ENCODE measurements around the gene NAP1L4.

Gene NAP1L4

DNA sequence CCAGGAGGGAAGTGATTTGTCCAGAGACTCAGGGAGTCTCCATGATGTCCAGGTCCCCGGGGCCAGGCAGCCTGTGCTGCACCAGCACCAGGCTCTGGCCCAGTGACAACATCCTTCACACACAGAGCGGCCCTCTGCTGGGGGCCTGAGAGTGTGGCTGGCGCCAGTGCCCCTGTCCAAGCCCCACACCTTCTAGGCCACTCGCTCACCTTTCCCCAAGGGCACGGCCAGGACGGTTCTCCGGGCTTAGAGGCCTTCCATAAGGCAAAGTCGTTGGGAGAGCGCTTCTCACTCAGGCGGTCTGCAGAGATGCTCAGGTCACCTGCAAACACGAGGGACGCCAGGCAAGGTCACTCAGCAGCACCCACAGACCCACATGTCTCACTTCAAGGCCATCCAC, 27.9 kb upstream of the NAP1L4 start:
- no peak for DNase-seq (ENCODE audit: low read depth)
- H3K4me3 ChIP-seq (ENCODE audit: low read length) = no peak overlapping the region
- TF ChIP-seq, protein P1, sequence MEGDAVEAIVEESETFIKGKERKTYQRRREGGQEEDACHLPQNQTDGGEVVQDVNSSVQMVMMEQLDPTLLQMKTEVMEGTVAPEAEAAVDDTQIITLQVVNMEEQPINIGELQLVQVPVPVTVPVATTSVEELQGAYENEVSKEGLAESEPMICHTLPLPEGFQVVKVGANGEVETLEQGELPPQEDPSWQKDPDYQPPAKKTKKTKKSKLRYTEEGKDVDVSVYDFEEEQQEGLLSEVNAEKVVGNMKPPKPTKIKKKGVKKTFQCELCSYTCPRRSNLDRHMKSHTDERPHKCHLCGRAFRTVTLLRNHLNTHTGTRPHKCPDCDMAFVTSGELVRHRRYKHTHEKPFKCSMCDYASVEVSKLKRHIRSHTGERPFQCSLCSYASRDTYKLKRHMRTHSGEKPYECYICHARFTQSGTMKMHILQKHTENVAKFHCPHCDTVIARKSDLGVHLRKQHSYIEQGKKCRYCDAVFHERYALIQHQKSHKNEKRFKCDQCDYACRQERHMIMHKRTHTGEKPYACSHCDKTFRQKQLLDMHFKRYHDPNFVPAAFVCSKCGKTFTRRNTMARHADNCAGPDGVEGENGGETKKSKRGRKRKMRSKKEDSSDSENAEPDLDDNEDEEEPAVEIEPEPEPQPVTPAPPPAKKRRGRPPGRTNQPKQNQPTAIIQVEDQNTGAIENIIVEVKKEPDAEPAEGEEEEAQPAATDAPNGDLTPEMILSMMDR (IDR thresholded peaks at IDR 0.05; ENCODE audit: insufficient read depth, low read depth, low read length, missing control alignments) = no peak

DNA sequence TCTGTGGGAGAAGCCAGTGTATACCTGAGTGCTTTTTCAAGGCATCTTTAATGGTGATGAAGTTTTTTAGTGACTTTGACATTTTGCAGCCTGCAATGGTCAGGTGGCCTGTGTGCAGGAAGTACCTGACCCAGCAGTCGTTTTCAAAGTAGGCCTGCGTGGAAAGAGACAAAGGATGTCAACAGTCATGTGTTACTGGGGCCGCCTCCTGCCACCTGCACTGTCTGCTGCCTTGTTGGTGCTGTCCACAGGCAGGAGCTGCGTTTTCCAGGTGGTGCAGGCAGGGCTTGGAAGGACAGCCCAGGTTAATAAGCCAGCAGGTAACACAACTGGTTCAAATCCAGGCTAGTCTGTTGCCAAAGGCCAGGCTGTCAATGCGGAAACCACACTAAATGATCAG, 26.5 kb upstream of the NAP1L4 start:
- no peak for DNase-seq (ENCODE audit: low read depth)
- TF ChIP-seq, protein P1 (IDR thresholded peaks at IDR 0.05; ENCODE audit: insufficient read depth, low read depth, low read length, missing control alignments) = no peak
- H3K4me3 ChIP-seq (ENCODE audit: low read length) = no peak overlapping the region

DNA sequence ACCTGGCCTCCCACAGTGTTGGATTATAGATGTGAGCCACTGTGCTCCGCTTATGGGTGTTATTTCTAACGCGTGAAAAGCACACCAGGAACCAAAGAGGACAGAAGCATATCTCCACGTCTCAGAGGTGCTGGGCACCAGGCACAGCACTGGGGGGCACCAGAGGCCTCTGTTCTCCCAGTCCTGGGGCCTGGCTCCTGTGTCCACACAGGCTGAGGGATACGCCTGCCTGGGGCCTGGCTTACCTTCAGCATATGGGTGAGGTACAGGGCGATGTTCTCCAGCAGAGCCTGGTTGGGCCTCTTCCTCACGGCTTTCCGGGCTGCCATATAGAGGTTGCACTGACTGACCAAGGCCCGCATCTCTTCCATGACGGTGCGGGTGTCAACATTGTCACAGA, 24.7 kb upstream of the NAP1L4 start:
- no peak for DNase-seq (ENCODE audit: low read depth)
- TF ChIP-seq, protein P1 (IDR thresholded peaks at IDR 0.05; ENCODE audit: insufficient read depth, low read depth, low read length, missing control alignments) = no peak
- H3K4me3 ChIP-seq (ENCODE audit: low read length) = no peak overlapping the region

DNA sequence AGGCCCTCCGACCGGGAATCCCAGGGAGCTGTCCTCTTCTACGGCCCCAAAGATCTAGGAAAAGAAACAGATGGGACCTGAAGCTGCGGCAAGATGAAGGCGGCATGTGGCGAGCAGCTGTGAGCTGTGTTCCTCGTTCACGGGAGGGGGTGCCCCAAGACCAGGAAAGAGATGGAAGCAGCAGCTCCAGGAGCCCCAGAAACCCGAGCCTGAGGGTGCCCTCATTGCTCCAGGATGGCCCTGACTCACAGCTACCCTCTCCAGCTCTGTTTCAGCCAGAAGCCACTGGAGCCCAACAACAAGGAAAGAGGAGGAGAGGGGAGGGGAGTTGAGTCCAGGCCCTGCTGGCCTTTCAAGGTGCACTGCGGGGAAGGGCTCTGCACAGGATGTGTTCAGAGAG, 23.7 kb upstream of the NAP1L4 start:
- TF ChIP-seq, protein P1 (IDR thresholded peaks at IDR 0.05; ENCODE audit: insufficient read depth, low read depth, low read length, missing control alignments) = no peak
- DNase-seq (ENCODE audit: low read depth) = no peak
- no peak overlapping the region for H3K4me3 ChIP-seq (ENCODE audit: low read length)

DNA sequence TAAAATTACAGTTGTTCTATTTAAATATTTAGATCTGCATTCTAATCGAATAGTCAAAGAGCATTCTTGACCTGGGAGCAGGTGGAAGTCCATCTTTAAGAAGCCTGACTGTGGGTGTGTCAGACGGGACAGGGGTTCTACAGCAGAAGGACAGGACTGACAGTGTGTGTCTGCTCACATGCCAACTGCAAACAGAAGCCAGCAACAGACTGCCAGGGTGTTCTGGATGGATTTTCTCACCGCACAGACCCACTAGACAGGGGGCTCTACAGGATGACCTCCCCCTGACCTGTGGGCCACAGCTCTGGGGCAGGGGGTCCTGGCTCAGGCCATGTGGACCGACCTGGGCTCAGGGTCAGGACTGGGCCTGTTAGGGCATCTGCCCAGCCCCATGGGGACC, 22.8 kb upstream of the NAP1L4 start:
- H3K4me3 ChIP-seq (ENCODE audit: low read length) = no peak overlapping the region
- no peak for DNase-seq (ENCODE audit: low read depth)
- TF ChIP-seq, protein P1 (IDR thresholded peaks at IDR 0.05; ENCODE audit: insufficient read depth, low read depth, low read length, missing control alignments) = no peak

DNA sequence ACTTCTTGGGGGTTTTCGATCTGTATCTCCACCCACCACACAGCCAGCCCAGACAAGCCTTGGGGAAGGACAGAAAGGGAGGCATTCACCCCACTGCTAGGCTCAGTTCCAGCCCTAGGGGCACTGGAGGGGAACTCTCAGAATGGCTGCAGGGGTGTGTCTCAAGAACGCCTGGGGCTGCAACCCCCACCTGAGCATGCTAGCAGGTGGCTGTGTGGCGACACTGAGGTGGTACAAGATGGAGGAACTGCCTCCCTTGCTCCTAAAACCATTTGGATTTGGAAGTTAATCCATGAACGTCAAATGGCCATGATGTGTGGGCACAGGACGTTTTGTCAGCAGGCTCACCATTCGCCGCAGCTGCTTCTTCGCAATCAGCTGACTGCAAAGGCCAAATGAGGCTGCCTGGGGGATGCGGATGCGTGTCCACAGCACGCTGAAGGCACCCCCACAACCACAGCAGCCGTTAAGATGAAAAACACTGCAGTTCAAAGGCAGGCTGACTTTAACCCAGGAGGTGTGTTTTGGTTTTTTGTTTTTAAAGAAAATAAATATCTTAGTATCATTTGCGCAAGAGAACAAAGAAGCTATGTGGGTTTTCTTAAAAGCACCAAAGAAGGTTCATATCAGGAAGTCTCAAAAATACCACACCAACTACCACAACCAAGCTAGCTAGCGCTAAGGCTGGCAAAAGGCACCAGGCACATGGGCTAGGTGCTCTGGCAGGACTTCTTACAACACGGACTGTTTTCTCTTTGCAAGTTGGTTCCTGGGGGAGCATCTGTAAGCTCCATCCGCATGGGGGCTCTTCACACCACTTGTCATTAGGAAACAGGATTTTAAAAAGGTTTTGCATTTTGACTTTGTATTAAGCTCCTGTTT, 22.2 kb upstream of the NAP1L4 start:
- DNase-seq (ENCODE audit: low read depth) = no peak
- H3K4me3 ChIP-seq (ENCODE audit: low read length) = no peak overlapping the region
- TF ChIP-seq, protein P1 (IDR thresholded peaks at IDR 0.05; ENCODE audit: insufficient read depth, low read depth, low read length, missing control alignments) = no peak

All from epithelial cell of esophagus (primary cell).